Cardiac muscle cell (in vitro differentiated cells and primary cell): ENCODE results near the gene WDR93. TPM values are rescaled to one million over a fixed set of nuclear protein-coding genes. Genes with fewer than 3 reads are reported as not detected.
"Not testable (repeated sequence)": the region's sequence is repeated elsewhere in the genome, so short reads cannot be mapped to it uniquely, and the experiment has no call there.

Source experiments
- DNase-seq, 2 donors: peaks; one replicate each; pipeline versions ENCODE4 v3.0.0 to v3.0.0-alpha.2; 2010 to 2017; ENCODE audit warnings: low read depth in 1 of 2, low spot score in 1 of 2
- H3K27ac ChIP-seq: fragments of 200-600 bp; sonication (generic); 2 replicates; pipeline ENCODE4 v1.5.1; 2016
- H3K27me3 ChIP-seq: fragments of 200-600 bp; sonication (generic); 2 replicates; pipeline ENCODE4 v1.6.0; 2016; ENCODE audit warnings: control low read depth
- H3K36me3 ChIP-seq: fragments of 200-600 bp; sonication (generic); 2 replicates; pipeline ENCODE4 v1.5.1; 2016; ENCODE audit warnings: control low read depth
- H3K4me1 ChIP-seq: fragments of 200-600 bp; sonication (generic); 2 replicates; pipeline ENCODE4 v1.8.1; 2017; ENCODE audit warnings: low read depth, mild to moderate bottlenecking, mixed run types
- H3K4me3 ChIP-seq: fragments of 200-600 bp; sonication (generic); 2 replicates; pipeline ENCODE4 v1.5.1; 2016; ENCODE audit warnings: mild to moderate bottlenecking
- H3K9me3 ChIP-seq: fragments of 200-600 bp; sonication (generic); 2 replicates; pipeline ENCODE4 v1.5.1; 2017; ENCODE audit warnings: low read depth, mild to moderate bottlenecking, control low read depth
- CTCF ChIP-seq: IDR thresholded peaks from 2 replicates; pipeline ENCODE4 v1.5.1; 2012; ENCODE audit warnings: low read depth, mild to moderate bottlenecking, low read length
- polyA plus RNA-seq: library from polyadenylated mRNA; unstranded; fragments of >200 nt; fragmentation: Nextera tagmentation; extraction: Ambion mirVana; gene quantifications from 2 replicates; pipeline ENCODE4 v1.2.1, GENCODE V29; 2016
- total RNA-seq: library from RNA; depleted of rRNA; stranded (reverse); fragments of >200 nt; gene quantifications from 2 replicates; pipeline ENCODE4 v1.2.3, GENCODE V29; 2016

The WDR93 gene
- total and polyA plus RNA-seq, 2 experiments from 2014 or later, result 0.06 to 0.73 TPM

- H3K4me1 ChIP-seq, result peaks cover 18% of the 10 kb centered on the region
- H3K27me3 ChIP-seq, result no peaks in the 10 kb centered on the region
- TF ChIP-seq CTCF, result no peak
- no peaks in the 10 kb centered on the region for H3K9me3 ChIP-seq
- H3K27ac ChIP-seq, result peak overlapping the region; percentile 18
- no peak overlapping the region for H3K4me3 ChIP-seq
- H3K36me3 ChIP-seq, result no peaks in the 10 kb centered on the region
- no peak for DNase-seq
Observed at GRCh38 chr15:89781055-89781454, 90.4 kb downstream of the WDR93 start.

- no peak for TF ChIP-seq CTCF
- no peaks in the 10 kb centered on the region for H3K27me3 ChIP-seq
- no peak overlapping the region for H3K27ac ChIP-seq
- no peaks in the 10 kb centered on the region for H3K36me3 ChIP-seq
- no peak overlapping the region for H3K4me3 ChIP-seq
- H3K4me1 ChIP-seq, result peaks cover 18% of the 10 kb centered on the region
- no peaks in the 10 kb centered on the region for H3K9me3 ChIP-seq
- DNase-seq, result peak in 1 of 2 donors; percentile 72
Observed at GRCh38 chr15:89781891-89782618, 91.4 kb downstream of the WDR93 start.

- not testable (repeated sequence) for H3K27me3 ChIP-seq, H3K9me3 ChIP-seq, DNase-seq, H3K27ac ChIP-seq, H3K4me3 ChIP-seq, H3K36me3 ChIP-seq
- H3K4me1 ChIP-seq, result peaks cover 18% of the 10 kb centered on the region
Observed at GRCh38 chr15:89782619-89782950, 92.0 kb downstream of the WDR93 start.

GRCh38 chr15:89783111-89783860, 92.7 kb downstream of the WDR93 start:
- H3K36me3 ChIP-seq, result no peaks in the 10 kb centered on the region
- H3K4me3 ChIP-seq, result no peak overlapping the region
- H3K27ac ChIP-seq, result no peak overlapping the region
- peak; percentile 36 to 87 for DNase-seq
- H3K27me3 ChIP-seq, result no peaks in the 10 kb centered on the region
- no peaks in the 10 kb centered on the region for H3K9me3 ChIP-seq
- H3K4me1 ChIP-seq, result peaks cover 18% of the 10 kb centered on the region
- TF ChIP-seq CTCF, result no peak

- Histone ChIP-seq H3K4me1 (peaks cover 18% of the 10 kb centered on the region), H3K27ac (no peak overlapping the region), H3K4me3 (no peak overlapping the region), H3K36me3 (no peaks in the 10 kb centered on the region), H3K9me3 (no peaks in the 10 kb centered on the region), H3K27me3 (no peaks in the 10 kb centered on the region)
- TF ChIP-seq CTCF, result no peak
- no peak for DNase-seq
Observed at GRCh38 chr15:89783861-89784685, 93.5 kb downstream of the WDR93 start.

- H3K27me3 ChIP-seq, result no peaks in the 10 kb centered on the region
- no peaks in the 10 kb centered on the region for H3K9me3 ChIP-seq
- no peaks in the 10 kb centered on the region for H3K36me3 ChIP-seq
- peaks cover 18% of the 10 kb centered on the region for H3K4me1 ChIP-seq
- DNase-seq, result no peak
- no peak overlapping the region for H3K27ac ChIP-seq
- TF ChIP-seq CTCF, result no peak
- H3K4me3 ChIP-seq, result no peak overlapping the region
Observed at GRCh38 chr15:89784686-89784960, 94.0 kb downstream of the WDR93 start.
